Uterus (tissue), 4 donors: ENCODE data around the gene AIDA. TPM values are rescaled to one million over a fixed set of nuclear protein-coding genes. Genes with fewer than 3 reads are reported as not detected.
"Not testable (repeated sequence)": the region's sequence is repeated elsewhere in the genome, so short reads cannot be mapped to it uniquely, and the experiment has no call there.

Source experiments
- DNase-seq, 2 donors: peaks; one replicate each; pipeline ENCODE4 v3.0.0-alpha.2; 2019 to 2020
- H3K27ac ChIP-seq, 2 donors: fragments of 200-600 bp; sonication (generic); 1 replicate in 1 of 2; 2 replicates in 1 of 2; pipeline ENCODE4 v1.5.1; 2016 to 2018
- H3K27me3 ChIP-seq, 2 donors: fragments of 200-600 bp; sonication (generic); one replicate each; pipeline ENCODE4 v1.5.1; 2018 to 2019; ENCODE audit warnings: control low read depth in 1 of 2
- H3K36me3 ChIP-seq, 2 donors: fragments of 200-600 bp; sonication (generic); one replicate each; pipeline ENCODE4 v1.5.1; 2019; ENCODE audit warnings: control low read depth in 1 of 2
- H3K4me1 ChIP-seq, 2 donors: fragments of 200-600 bp; sonication (generic); one replicate each; pipeline ENCODE4 v1.5.1; 2018 to 2019; ENCODE audit warnings: control low read depth in 1 of 2
- H3K4me3 ChIP-seq, 2 donors: fragments of 200-600 bp; sonication (generic); 1 replicate in 1 of 2; 2 replicates in 1 of 2; pipeline ENCODE4 v1.5.1; 2018 to 2019; ENCODE audit warnings: mild to moderate bottlenecking in 1 of 2
- H3K9me3 ChIP-seq, 2 donors: fragments of 200-600 bp; sonication (generic); one replicate each; pipeline ENCODE4 v1.5.1; 2019; ENCODE audit warnings: control low read depth in 1 of 2
- POLR2A ChIP-seq, 2 donors: fragments of 450-650 bp; IDR thresholded peaks; one replicate each; pipeline ENCODE4 v1.6.1; 2016; ENCODE audit warnings: antibody characterized with exemption in 2 of 2, mild to moderate bottlenecking in 1 of 2, moderate library complexity in 1 of 2
- intact Hi-C: fragments of 100-400 bp; cut with DNase I; formaldehyde crosslinking; loops from one replicate; pipeline ENCODE4 v1.15.1; 2023; ENCODE audit warnings: low total_unique reads
- total RNA-seq, 4 donors: library from RNA; depleted of rRNA in 3 of 4; stranded (reverse); fragments of >200 nt in 3 of 4; gene quantifications; one replicate each; pipeline versions ENCODE4 v1.1.0 to v1.2.4, GENCODE V29; 2014 to 2023
- TF ChIP-seq, protein P1 (sequence below), 4 experiments: fragments of 200-600 bp in 2 of 4; fragments of 450-650 bp in 2 of 4; sonication (generic) in 2 of 4; IDR thresholded peaks; one replicate each; pipeline ENCODE4 v1.5.1; 2016 to 2019; ENCODE audit warnings: antibody characterized with exemption in 4 of 4, mild to moderate bottlenecking in 2 of 4, moderate library complexity in 1 of 4
- donor health status: DM: yes; HTN: yes; CAD: no.

The AIDA gene
- total RNA-seq, 4 donors from 2014 or later = 20.2 to 94.1 (median 74.0) TPM

DNA sequence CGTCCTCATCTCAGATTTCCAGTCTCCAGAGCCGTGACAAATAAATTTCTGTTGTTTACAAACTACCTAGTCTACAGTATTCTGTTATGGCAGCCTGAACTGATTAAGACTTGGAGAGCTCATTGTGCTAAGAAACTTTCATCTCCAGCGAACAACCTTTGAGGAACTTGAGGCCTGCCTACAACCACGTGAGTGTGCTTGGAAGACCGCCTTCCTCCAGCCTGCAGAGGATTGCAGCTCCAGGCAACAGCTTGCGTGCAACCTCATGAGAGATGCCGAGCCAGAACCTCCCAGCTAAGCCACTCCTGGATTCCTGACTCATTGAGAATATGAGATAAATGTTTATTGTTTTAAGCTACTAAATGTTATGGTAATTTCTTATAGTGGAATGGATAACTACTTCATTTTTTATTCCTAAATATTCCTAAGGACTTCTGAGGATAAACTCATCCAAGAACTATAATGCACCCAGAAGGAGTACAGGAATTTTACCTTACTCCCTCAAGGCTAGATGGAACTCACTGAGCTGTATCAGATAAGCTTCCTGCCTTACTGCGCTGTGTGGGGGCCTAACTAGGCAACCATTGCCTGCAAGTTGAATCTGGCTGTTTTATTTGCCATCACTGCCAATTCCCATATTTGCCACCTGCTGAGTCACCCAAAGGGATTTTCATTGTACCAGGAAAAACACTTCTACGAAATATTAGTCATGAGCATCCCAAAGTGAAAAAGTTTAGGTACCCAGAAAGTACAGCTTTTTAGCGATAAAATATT lies 42.3 kb upstream of the AIDA start:
- TF ChIP-seq, protein P1, sequence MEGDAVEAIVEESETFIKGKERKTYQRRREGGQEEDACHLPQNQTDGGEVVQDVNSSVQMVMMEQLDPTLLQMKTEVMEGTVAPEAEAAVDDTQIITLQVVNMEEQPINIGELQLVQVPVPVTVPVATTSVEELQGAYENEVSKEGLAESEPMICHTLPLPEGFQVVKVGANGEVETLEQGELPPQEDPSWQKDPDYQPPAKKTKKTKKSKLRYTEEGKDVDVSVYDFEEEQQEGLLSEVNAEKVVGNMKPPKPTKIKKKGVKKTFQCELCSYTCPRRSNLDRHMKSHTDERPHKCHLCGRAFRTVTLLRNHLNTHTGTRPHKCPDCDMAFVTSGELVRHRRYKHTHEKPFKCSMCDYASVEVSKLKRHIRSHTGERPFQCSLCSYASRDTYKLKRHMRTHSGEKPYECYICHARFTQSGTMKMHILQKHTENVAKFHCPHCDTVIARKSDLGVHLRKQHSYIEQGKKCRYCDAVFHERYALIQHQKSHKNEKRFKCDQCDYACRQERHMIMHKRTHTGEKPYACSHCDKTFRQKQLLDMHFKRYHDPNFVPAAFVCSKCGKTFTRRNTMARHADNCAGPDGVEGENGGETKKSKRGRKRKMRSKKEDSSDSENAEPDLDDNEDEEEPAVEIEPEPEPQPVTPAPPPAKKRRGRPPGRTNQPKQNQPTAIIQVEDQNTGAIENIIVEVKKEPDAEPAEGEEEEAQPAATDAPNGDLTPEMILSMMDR (IDR thresholded peaks at IDR 0.05) = no peak
- no peak for TF ChIP-seq POLR2A (IDR thresholded peaks at IDR 0.05)
- no peaks in the 10 kb centered on the region for H3K9me3 ChIP-seq
- intact Hi-C loops = no loop called here
- H3K4me3 ChIP-seq = no peak overlapping the region
- H3K27ac ChIP-seq = peak overlapping the region; percentile 11 to 25
- DNase-seq = peak; percentile 63 to 76
- no peaks in the 10 kb centered on the region for H3K4me1 ChIP-seq
- no peaks in the 10 kb centered on the region for H3K36me3 ChIP-seq
- no peaks in the 10 kb centered on the region for H3K27me3 ChIP-seq

DNA sequence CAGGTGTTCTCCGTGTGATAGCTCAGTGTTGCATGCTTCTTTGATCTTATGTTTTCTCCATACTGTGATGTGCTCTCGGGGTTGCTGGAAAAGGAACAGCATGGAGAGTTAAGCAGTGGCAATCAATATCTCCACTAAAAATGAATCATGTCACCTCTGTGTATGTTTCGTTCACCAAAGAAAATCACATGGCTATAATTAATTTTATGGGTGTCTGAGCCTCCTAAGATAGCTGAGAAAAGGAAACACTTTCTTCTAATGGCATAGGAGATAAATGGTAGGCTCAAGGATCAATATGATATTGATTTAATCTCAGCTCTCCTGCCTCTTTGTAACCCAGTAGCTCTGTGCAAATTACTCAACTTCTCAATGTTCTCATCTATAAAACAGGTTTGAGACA lies 39.0 kb upstream of the AIDA start:
- Histone ChIP-seq H3K27ac (no peak overlapping the region), H3K4me1 (no peaks in the 10 kb centered on the region), H3K9me3 (no peaks in the 10 kb centered on the region), H3K27me3 (no peaks in the 10 kb centered on the region), H3K36me3 (no peaks in the 10 kb centered on the region), H3K4me3 (no peak overlapping the region)
- intact Hi-C loops = no loop called here
- TF ChIP-seq, protein P1 (IDR thresholded peaks at IDR 0.05) = no peak
- TF ChIP-seq POLR2A (IDR thresholded peaks at IDR 0.05) = no peak
- DNase-seq = no peak

DNA sequence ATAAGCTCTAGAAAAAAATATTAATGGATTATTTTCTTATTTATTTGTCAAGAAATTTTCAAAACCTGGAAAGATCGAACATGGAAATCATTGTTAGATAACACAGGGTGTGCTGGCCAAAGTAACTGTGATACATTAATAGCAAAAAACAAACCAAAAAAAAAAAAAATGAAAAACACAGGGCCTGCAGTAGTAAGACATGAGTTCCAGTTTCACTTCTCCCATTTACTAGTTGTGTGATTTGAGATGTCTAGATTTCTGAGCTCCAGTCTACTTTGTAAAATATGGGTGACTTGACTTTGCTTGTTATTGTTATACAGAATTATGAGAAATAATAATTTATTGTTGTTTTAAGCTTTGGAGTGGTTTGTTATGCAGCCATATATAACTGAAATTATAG lies 38.4 kb upstream of the AIDA start:
- intact Hi-C loops = no loop called here
- DNase-seq = no peak
- Histone ChIP-seq H3K4me1 (no peaks in the 10 kb centered on the region), H3K36me3 (no peaks in the 10 kb centered on the region), H3K9me3 (no peaks in the 10 kb centered on the region), H3K27ac (no peak overlapping the region), H3K4me3 (no peak overlapping the region), H3K27me3 (no peaks in the 10 kb centered on the region)
- TF ChIP-seq POLR2A (IDR thresholded peaks at IDR 0.05) = no peak
- TF ChIP-seq, protein P1 (IDR thresholded peaks at IDR 0.05) = no peak

DNA sequence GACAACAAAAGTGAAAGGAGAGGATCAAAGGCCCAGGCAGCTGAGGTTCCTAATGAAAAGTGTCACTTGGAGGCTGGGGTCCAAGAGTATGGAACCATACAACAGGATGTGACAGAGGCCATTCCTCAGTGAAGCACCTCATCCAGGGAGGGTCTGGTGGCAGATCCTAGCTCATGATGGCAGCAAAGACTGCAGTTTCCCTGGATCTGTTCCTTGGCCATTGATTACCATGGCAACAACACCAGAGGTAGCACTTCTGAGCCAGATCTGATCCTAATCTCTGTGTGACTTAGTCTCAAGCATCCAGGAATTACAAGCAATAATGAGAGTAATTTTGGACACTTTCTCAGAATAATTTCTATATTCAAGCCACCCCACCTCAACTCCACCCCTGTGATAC lies 37.6 kb upstream of the AIDA start:
- DNase-seq = no peak
- Histone ChIP-seq H3K9me3 (no peaks in the 10 kb centered on the region), H3K4me3 (no peak overlapping the region), H3K4me1 (no peaks in the 10 kb centered on the region), H3K27ac (no peak overlapping the region), H3K36me3 (no peaks in the 10 kb centered on the region), H3K27me3 (no peaks in the 10 kb centered on the region)
- TF ChIP-seq POLR2A (IDR thresholded peaks at IDR 0.05) = no peak
- TF ChIP-seq, protein P1 (IDR thresholded peaks at IDR 0.05) = no peak
- intact Hi-C loops = no loop called here

DNA sequence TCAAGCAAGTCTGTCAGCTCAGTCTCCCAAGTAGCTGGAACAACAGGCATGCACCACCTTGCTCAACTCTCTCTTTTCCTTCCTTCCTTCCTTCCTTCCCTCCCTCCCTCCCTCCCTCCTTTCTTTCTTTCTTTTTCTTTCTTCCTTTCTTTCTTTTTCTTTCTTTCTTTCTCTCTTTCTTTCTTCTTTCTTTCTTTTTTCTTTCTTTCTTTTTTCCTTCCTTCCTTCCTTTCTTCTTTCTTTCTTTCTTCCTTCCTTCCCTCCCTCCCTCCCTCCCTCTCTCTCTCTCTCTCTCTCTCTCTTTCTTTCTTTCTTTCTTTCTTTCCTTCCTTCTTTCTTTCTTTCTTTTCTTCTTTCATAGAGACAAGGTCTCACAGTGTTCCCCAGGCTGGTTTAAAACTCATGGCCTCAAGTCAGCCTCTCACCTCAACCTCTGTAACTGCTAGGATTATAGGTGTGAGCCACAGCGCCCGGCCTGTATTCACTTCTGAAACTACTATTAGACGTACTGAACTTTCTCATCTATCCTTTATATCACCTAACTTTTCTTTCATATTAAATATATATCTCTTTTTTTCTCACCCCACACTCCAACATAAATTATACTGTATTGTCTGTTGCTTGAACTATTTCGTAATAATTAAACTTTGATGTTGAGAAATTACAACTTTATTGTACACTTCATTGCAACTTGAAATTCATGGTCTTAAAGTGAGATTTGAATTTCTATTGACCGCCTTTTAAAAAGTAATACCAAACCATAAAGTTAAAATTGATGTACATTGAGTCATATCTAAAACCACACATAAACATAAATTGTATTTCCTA lies 29.6 kb upstream of the AIDA start:
- H3K36me3 ChIP-seq, intact Hi-C loops, DNase-seq, H3K4me3 ChIP-seq, H3K9me3 ChIP-seq, H3K4me1 ChIP-seq, H3K27me3 ChIP-seq, H3K27ac ChIP-seq: not testable (repeated sequence)
